ENCODE measurements around the gene TRIAP1. TPM values are rescaled to one million over a fixed set of nuclear protein-coding genes. Genes with fewer than 3 reads are reported as not detected.

TRIAP1 gene
- total and polyA plus RNA-seq, 2 donors (not counting 3 experiments of a cell fraction or from before 2014, with no cell fraction given): 26.1 to 46.0 TPM

GRCh38 chr12:120432772-120433525 lies 13.2 kb downstream of the TRIAP1 start:
- ChIA-PET POLR2A (no interaction called here), CTCF (interaction anchor here (1.5 kb wide), 1 partner anchor 106 kb away, joined by 5 read pairs; the partner anchor contains the start of gene PLA2G1B)

GRCh38 chr12:120429368-120429767 lies 16.8 kb downstream of the TRIAP1 start:
- Histone ChIP-seq H3K4me2 (ENCODE audit: insufficient read depth, low read length) (no peak overlapping the region), H3K9me3 (replicated peaks; ENCODE audit: control insufficient read depth, insufficient read depth, low read length) (no peaks in the 10 kb centered on the region), H3K4me3 (replicated peaks in 1 of 3; ENCODE audit: insufficient read depth in 1 of 3, low read depth in 1 of 3, low read length in 3 of 3) (no peak overlapping the region), H3K27ac (ENCODE audit: insufficient read depth, low read depth, low read length) (no peak overlapping the region), H3K27me3 (ENCODE audit: control insufficient read depth in 2 of 2, insufficient read depth in 2 of 2, low read length in 2 of 2) (peaks cover 0 to 3% of the 10 kb centered on the region in 2 experiments), H3K36me3 (ENCODE audit: control insufficient read depth in 2 of 2, extremely low read depth in 1 of 2, insufficient read depth in 2 of 2, low read length in 2 of 2) (no peaks in the 10 kb centered on the region), H3K9me1 (replicated peaks; ENCODE audit: control insufficient read depth, extremely low read depth, insufficient read depth, low read length) (no peaks in the 10 kb centered on the region), H3K4me1 (ENCODE audit: control insufficient read depth, extremely low read depth, insufficient read depth, low read length) (no peaks in the 10 kb centered on the region), H4K20me1 (replicated peaks; ENCODE audit: control insufficient read depth, extremely low read depth, insufficient read depth, low read length) (no peaks in the 10 kb centered on the region), H3K9ac (replicated peaks; ENCODE audit: extremely low read depth, insufficient read depth, low read length) (no peak overlapping the region), H2AFZ (ENCODE audit: low read depth, low read length) (no peak overlapping the region), H3K79me2 (ENCODE audit: control insufficient read depth, insufficient read depth, low read length) (no peaks in the 10 kb centered on the region)
- intact Hi-C loops (cut with micrococcal nuclease): no loop called here
- no peak for TF ChIP-seq MYC (IDR thresholded peaks at IDR 0.05; ENCODE audit: low read depth, low read length)
- no peak for TF ChIP-seq GATA2 (IDR thresholded peaks at IDR 0.05; ENCODE audit: insufficient read depth, insufficient read length, low read depth, low read length)
- TF ChIP-seq MAX (IDR thresholded peaks at IDR 0.05; ENCODE audit: insufficient read depth, insufficient read length): no peak
- no peak for TF ChIP-seq POLR2AphosphoS5 (IDR thresholded peaks at IDR 0.05; ENCODE audit: insufficient read depth, low read depth, low read length)
- no peak for FAIRE-seq
- POLR2A ChIA-PET: interaction anchor here (0.6 kb wide), 1 partner anchor 141 kb away, joined by 3 read pairs; no protein-coding TSS in a partner anchor
- BruUV-seq (replicated peaks): no TSS peak
- CTCF ChIA-PET: interaction anchor here (0.9 to 2.3 kb wide), 15 partner anchors 9 to 220 kb away, joined by 3 to 18 read pairs (median 5); partner anchors contain the start of gene PLA2G1B
- no peak for DNase-seq (ENCODE audit: low read depth, low spot score)
- dilution Hi-C loops (cut with MboI; ENCODE audit: extremely low pct_ligation_motif_present, low sequenced_read_pairs): no loop called here

More at GRCh38 chr12:120432772-120433525, 13.2 kb downstream of the TRIAP1 start:
- no TSS peak for BruUV-seq (replicated peaks)
- TF ChIP-seq MYC (IDR thresholded peaks at IDR 0.05; ENCODE audit: low read depth, low read length) (no peak), MAX (IDR thresholded peaks at IDR 0.05; ENCODE audit: insufficient read depth, insufficient read length) (no peak), JUN (IDR thresholded peaks at IDR 0.05; ENCODE audit: borderline replicate concordance, insufficient read depth, insufficient read length, low read depth) (no peak), POLR2A (IDR thresholded peaks at IDR 0.05; ENCODE audit: low read depth, low read length) (no peak), POLR2AphosphoS5 (IDR thresholded peaks at IDR 0.05; ENCODE audit: insufficient read depth, low read depth, low read length) (no peak), FOS (IDR thresholded peaks at IDR 0.05; ENCODE audit: borderline replicate concordance, insufficient read depth, low read length) (no peak)
- dilution Hi-C loops (cut with MboI; ENCODE audit: extremely low pct_ligation_motif_present, low sequenced_read_pairs) (no loop called here), intact Hi-C loops (cut with micrococcal nuclease) (no loop called here)
- H3K9me3 ChIP-seq (replicated peaks; ENCODE audit: control insufficient read depth, insufficient read depth, low read length): no peaks in the 10 kb centered on the region
- no peaks in the 10 kb centered on the region for H3K36me3 ChIP-seq (ENCODE audit: control insufficient read depth in 2 of 2, extremely low read depth in 1 of 2, insufficient read depth in 2 of 2, low read length in 2 of 2)
- no peaks in the 10 kb centered on the region for H4K20me1 ChIP-seq (replicated peaks; ENCODE audit: control insufficient read depth, extremely low read depth, insufficient read depth, low read length)
- no peak overlapping the region for H3K4me3 ChIP-seq (replicated peaks in 1 of 3; ENCODE audit: insufficient read depth in 1 of 3, low read depth in 1 of 3, low read length in 3 of 3)
- no peak overlapping the region for H3K4me2 ChIP-seq (ENCODE audit: insufficient read depth, low read length)
- DNase-seq (ENCODE audit: low read depth, low spot score) (no peak), FAIRE-seq (no peak)
- H3K9me1 ChIP-seq (replicated peaks; ENCODE audit: control insufficient read depth, extremely low read depth, insufficient read depth, low read length): no peaks in the 10 kb centered on the region
- H3K9ac ChIP-seq (replicated peaks; ENCODE audit: extremely low read depth, insufficient read depth, low read length): no peak overlapping the region
- H3K27me3 ChIP-seq (ENCODE audit: control insufficient read depth in 2 of 2, insufficient read depth in 2 of 2, low read length in 2 of 2): peaks cover 0 to 3% of the 10 kb centered on the region in 2 experiments
- H2AFZ ChIP-seq (ENCODE audit: low read depth, low read length): no peak overlapping the region
- H3K4me1 ChIP-seq (ENCODE audit: control insufficient read depth, extremely low read depth, insufficient read depth, low read length): peaks cover 4% of the 10 kb centered on the region
- no peak overlapping the region for H3K27ac ChIP-seq (ENCODE audit: insufficient read depth, low read depth, low read length)
- H3K79me2 ChIP-seq (ENCODE audit: control insufficient read depth, insufficient read depth, low read length): peaks cover 2% of the 10 kb centered on the region
